ENCODE data around the gene RCC2.

RCC2 gene

GRCh38 chr1:17441993-17442357 is 2.5 kb upstream of the RCC2 start:
- no peak for DNase-seq

GRCh38 chr1:17441265-17441992 is 2.0 kb upstream of the RCC2 start:
- DNase-seq, result peak in 1 of 5 experiments; percentile 26

GRCh38 chr1:17440827-17441168 is 1.3 kb upstream of the RCC2 start:
- no peak for DNase-seq

- DNase-seq, result no peak
These were observed 773 bp upstream of the RCC2 start for GRCh38 chr1:17440074-17440826.

GRCh38 chr1:17438318-17439249 is 893 bp downstream of the RCC2 start:
- peak; percentile 31 to 77 (median 56) for DNase-seq

DNA sequence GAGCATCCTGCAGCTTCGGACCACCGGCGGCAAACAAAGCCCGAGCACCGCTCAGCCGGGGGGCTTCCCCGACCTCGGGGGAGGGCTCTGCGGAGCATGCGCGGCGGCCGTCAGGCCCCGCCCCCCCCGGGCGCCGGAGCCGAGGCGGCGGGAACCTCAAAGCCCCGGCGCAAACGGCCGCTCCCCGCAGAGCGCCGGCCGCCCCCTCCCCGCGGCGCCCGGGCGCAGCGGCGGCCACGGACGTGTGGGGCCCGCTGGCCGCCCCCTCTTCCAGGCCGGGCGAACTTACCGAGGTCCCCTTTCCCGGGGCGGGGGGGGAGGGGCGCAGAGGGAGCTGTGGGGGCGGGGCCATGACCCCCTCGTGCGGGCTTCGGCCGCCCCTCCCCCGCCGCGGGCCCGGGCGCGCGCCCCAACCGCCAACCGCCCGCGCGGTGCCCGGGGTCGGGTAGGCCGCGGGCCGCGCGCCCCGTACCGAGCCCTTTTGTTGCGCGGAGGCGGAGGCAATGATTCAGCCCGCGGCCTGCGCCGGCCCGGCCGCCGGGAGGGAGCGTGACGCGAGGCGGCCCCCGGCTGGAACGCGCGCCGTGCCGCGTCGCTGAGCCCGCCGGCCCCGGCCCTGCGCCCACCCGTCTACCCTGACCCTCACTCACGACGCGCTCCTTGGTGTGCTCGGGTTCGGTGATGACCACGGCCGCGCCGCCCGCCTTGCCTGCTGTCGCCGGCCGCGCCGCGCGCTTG is 1.7 kb downstream of the RCC2 start:
- DNase-seq, result peak; percentile 31 to 67 (median 39)

DNA sequence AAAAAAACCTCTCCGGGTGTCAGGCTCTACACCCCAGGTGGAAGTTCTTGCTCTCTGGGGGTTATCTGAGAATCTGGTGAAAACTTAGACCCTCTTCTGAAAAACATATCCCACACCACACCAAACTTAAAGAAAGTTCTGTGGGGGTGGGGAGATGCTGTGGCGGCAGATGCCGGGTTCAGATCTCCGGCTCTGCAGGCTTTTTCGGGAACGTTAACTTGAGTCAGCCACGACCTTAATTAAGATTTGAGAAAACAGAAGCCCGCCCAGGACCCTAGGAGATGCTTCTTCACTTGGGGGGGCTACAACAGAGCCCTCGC is 2.3 kb downstream of the RCC2 start:
- no peak for DNase-seq

DNA sequence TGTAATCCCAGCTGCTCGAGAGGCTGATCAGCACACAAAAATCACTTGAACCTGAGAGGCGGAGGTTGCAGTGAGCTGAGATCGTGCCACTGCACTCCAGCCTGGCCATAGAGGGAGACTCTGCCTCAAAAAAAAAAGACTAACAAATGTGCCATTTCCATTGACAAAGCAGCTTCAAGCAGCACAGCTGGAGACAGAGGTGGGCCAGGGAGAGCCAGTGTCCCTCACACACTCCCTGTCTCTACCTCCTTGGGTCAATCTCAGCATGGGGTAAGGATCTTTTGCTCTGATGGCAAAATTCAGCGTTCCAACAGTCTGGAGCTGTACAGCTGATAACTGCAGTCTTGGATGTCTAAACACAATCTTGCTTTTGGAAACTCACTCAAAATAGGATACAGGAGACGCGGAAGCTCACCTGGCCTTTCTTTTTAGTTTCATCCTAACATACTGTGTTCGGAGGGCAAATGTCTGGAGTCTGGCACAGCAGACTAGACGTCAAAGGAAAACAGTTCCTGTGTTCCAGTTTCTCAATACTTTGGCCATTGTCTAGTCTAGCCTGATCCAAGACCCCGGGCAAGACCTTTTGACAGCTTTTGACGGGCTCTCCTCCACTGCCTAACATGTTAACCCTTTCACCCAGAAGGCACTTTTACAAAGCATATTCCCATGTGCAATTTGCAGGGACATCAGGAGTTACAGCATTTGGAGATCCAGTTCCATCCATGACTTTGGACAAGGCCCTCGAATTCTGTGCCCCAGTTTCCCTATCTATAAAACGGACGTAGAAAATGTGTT is 2.9 kb downstream of the RCC2 start:
- no peak for DNase-seq

DNA sequence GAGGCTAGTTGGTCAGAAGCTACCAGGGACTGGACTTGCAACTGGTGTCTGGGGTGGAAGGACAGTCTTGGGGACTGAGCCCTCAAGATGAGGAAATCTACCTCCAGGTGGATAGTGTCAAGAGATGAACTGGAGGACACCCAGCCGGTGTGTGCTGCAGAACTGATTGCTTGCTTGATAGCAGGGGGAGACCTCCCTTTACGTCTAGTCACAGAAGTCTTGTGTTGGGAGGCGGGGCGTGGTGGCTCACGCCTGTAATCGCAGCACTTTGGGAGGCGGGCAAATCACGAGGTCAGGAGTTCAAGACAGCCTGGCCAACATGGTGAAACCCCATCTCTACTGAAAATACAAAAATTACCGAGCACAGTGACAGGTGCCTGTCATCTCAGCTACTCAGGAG is 4.9 kb downstream of the RCC2 start:
- peak in 1 of 5 experiments; percentile 29 for DNase-seq

GRCh38 chr1:17434016-17434415 is 5.5 kb downstream of the RCC2 start:
- no peak for DNase-seq

DNA sequence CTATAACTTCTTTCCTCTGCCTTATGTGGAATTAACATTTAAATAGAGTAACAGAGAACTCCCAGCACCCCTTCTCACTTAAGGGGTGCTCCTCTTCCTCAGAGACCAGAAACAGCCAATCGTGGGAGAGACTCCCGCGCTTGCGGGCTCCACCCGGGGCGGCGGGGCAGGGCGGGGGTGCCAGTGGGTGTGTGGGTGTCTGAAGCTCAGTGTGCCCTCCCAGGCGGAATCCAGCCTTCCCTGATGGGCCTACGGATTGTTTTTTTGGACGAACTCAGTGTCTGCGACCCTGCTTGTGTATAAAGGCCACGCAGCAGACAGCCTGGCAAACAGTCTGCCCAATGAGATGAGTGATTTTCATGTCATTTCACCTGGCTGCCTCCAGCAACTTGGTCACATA is 6.2 kb downstream of the RCC2 start:
- DNase-seq, result no peak

- DNase-seq, result no peak
These were observed 7.1 kb downstream of the RCC2 start for GRCh38 chr1:17432412-17432811.

DNA sequence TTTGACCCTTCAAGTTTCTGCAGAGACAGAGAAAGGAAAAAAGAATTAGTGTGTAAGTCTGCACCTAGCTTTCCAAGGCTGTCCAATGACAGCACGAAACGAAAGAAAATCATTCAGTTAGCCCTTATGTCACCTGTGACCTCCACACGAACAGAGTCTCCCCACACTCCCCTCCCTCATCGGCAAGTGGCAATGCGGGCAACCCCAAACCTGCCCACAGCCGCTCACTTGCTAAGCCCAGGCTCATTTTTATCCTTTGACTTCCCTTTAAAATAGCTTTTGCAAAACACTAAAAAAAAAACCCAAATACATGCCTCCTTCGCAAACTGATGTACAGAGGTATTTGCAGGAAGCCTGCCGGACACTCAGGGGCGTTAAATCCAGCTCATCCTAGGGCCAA is 10.3 kb downstream of the RCC2 start:
- no peak for DNase-seq

DNA sequence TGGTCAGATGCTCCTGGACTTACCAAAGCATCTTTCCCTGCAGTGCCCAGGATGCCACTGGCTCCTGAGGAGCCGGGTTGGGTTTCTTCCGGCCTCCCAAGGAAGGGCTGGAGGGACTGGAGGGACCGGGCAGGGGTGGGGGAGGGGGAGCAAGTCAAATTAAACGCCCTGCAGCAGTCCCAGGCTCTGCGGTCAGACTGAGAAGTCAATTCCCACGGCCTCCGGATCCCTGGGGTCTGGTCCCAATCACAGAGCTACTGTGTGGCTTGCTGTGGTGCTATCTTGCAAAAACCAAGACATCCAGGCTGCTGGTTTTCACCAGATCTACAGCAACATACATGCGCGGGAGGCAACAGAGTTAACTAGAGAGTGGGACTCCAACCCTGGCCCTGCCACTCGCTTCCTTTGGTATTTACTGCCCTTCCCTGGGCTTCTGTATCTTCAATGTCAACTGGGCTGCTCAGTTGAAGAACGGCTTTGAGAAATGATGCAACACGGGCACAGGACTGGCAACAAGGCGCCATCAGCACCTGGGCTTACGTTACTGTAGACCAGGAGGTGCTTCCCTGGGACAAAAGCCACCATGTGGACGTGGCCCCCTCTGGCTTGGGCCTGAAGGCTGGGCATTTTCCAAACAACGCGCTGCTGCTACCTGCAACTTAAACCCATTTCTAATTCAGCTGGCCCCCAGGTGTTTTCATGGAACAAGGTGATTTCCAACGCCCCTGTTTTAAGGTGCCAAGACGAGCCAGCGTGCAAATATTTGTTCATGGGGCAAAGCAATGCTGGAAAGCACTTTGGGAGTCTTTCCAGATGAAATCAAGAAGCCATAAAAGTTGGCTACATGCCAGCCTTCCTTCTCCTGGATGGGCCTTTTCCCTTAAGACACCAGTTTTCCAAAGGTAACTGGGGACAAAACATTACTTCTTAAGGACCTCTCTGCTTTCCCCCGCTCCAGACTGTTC is 11.5 kb downstream of the RCC2 start:
- no peak for DNase-seq

- DNase-seq, result no peak
These were observed 13.5 kb downstream of the RCC2 start for GRCh38 chr1:17425806-17426600.

- DNase-seq, result no peak
These were observed 15.7 kb downstream of the RCC2 start for GRCh38 chr1:17423781-17424245.

DNA sequence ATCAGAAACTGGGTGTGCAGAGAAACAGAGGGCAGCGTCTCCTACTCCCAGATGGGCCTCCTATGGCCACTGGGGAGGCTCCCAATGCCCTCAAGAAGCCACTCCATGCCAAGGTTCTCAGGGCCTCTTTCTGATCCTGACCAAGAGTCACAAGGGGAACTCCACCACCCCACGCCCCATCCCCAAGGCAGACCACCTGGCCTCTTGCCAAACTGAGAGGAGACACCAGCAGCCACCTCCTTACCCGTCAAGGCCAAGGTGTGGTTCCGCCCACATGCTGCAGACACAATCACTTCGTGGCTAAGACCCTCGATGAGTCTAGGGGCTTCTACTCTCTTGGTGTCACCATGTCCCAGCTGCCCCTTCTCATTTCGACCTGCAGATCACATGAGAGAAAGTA is 17.0 kb downstream of the RCC2 start:
- no peak for DNase-seq

- DNase-seq, result no peak
These were observed 19.0 kb downstream of the RCC2 start for GRCh38 chr1:17420391-17420918.

GRCh38 chr1:17419626-17420328 is 19.7 kb downstream of the RCC2 start:
- peak; percentile 48 to 57 (median 52) for DNase-seq

Measured in T-helper 2 cell (primary cell).